KMS-11 (cell line): ENCODE measurements around the gene ACSF2.

Experiments used
- H2AFZ ChIP-seq: fragments of 200-600 bp; sonication (generic); 2 replicates; pipeline ENCODE4 v1.6.1; 2016; ENCODE audit warnings: antibody characterized with exemption, mixed run types, low read depth
- H3K27ac ChIP-seq: fragments of 200-600 bp; sonication (generic); 2 replicates; pipeline ENCODE4 v1.6.1; 2016; ENCODE audit warnings: mild to moderate bottlenecking, mixed run types
- H3K27me3 ChIP-seq: fragments of 200-600 bp; sonication (generic); 2 replicates; pipeline ENCODE4 v1.6.1; 2017; ENCODE audit warnings: mild to moderate bottlenecking, low read depth, mixed run types, moderate library complexity; ENCODE audit not compliant: insufficient read depth
- H3K36me3 ChIP-seq: fragments of 200-600 bp; sonication (generic); 2 replicates; pipeline ENCODE4 v1.6.1; 2017; ENCODE audit warnings: mild to moderate bottlenecking, mixed run types; ENCODE audit not compliant: insufficient read depth
- H3K4me1 ChIP-seq: fragments of 200-600 bp; sonication (generic); 2 replicates; pipeline ENCODE4 v1.6.1; 2016; ENCODE audit warnings: mild to moderate bottlenecking, low read depth, mixed run types; ENCODE audit not compliant: poor library complexity, severe bottlenecking
- H3K4me2 ChIP-seq: fragments of 200-600 bp; sonication (generic); 2 replicates; pipeline ENCODE4 v1.7.0; 2016; ENCODE audit warnings: mild to moderate bottlenecking, mixed run types
- H3K4me3 ChIP-seq: fragments of 200-600 bp; sonication (generic); IDR thresholded peaks from 2 replicates; pipeline ENCODE4 v1.6.1; 2017; ENCODE audit warnings: low read depth, low read length, mixed read lengths; ENCODE audit not compliant: insufficient read depth
- H3K79me2 ChIP-seq: fragments of 200-600 bp; sonication (generic); 2 replicates; pipeline ENCODE4 v1.6.1; 2016; ENCODE audit warnings: low read depth, mixed run types; ENCODE audit not compliant: insufficient read depth
- H3K9ac ChIP-seq: fragments of 200-600 bp; sonication (generic); 2 replicates; pipeline ENCODE4 v1.6.1; 2016; ENCODE audit warnings: mild to moderate bottlenecking, mixed run types
- H4K20me1 ChIP-seq: fragments of 200-600 bp; sonication (generic); 2 replicates; pipeline ENCODE4 v1.6.1; 2016; ENCODE audit warnings: mild to moderate bottlenecking, mixed run types; ENCODE audit not compliant: insufficient read depth
- CTCF ChIP-seq: fragments of 200-600 bp; sonication (generic); conservative IDR thresholded peaks from 2 replicates; pipeline ENCODE4 v1.6.1; 2017; ENCODE audit warnings: low read depth, mild to moderate bottlenecking, antibody characterized with exemption, low read length, moderate library complexity, mixed read lengths

The ACSF2 gene

GRCh38 chr17:50460831-50461526 is 35.0 kb downstream of the ACSF2 start:
- Histone ChIP-seq H3K4me2 (no peak overlapping the region), H3K4me3 (no peak overlapping the region), H3K36me3 (no peaks in the 10 kb centered on the region), H3K27ac (no peak overlapping the region), H3K4me1 (no peaks in the 10 kb centered on the region), H3K9ac (no peak overlapping the region), H3K27me3 (no peaks in the 10 kb centered on the region), H3K79me2 (no peaks in the 10 kb centered on the region), H2AFZ (no peak overlapping the region), H4K20me1 (no peaks in the 10 kb centered on the region)
- TF ChIP-seq CTCF: no peak

DNA sequence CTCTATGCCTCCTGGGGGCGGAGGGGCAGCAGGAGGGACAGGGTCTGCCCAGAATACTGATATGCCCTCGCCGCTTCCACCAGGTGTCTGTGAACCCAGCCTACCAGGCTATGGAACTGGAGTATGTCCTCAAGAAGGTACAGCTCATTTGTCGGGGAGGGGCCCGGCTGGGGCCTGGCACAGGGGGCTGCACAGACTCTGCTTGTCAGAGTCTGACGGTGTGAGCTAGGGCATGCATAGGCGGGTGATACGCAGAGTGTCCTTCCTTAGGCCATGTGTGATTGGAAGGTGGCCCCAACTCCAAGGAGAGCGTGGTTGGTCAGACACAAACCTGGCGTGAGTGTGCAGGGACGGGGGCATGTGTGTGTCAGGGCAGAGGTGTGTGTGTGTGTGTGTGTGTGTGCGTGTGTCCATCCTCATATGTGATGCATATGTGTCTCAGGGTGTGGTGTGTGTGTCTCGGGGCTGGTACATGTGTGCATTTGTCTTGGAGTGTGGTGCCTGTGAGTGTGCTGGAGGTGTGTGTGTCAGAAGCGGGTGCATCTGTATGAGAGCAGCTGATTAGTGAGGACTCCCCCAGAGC is 35.6 kb downstream of the ACSF2 start:
- Histone ChIP-seq H3K27me3 (no peaks in the 10 kb centered on the region), H3K79me2 (no peaks in the 10 kb centered on the region), H3K4me2 (no peak overlapping the region), H3K36me3 (no peaks in the 10 kb centered on the region), H2AFZ (no peak overlapping the region), H3K27ac (no peak overlapping the region), H4K20me1 (no peaks in the 10 kb centered on the region), H3K4me3 (no peak overlapping the region), H3K4me1 (no peaks in the 10 kb centered on the region), H3K9ac (no peak overlapping the region)
- no peak for TF ChIP-seq CTCF

DNA sequence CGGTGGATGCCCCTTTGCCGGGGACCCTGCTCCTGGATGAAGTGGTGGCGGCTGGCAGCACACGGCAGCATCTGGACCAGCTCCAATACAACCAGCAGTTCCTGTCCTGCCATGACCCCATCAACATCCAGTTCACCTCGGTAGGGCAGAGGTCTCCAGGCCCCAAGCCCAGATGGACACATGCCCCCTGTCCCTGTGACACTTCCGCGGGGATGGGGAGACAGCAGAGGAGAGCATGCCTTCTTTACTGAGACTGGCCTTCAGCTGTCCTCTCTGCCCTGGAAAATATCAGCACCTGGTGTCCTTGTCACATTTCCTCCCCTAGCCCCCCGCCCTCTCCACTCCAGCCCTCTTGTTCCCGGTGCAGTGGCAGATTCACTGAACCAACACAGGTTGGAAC is 36.4 kb downstream of the ACSF2 start:
- no peak overlapping the region for H3K9ac ChIP-seq
- TF ChIP-seq CTCF: no peak
- H3K36me3 ChIP-seq: no peaks in the 10 kb centered on the region
- no peak overlapping the region for H3K4me3 ChIP-seq
- no peaks in the 10 kb centered on the region for H4K20me1 ChIP-seq
- no peak overlapping the region for H2AFZ ChIP-seq
- H3K27ac ChIP-seq: no peak overlapping the region
- H3K27me3 ChIP-seq: no peaks in the 10 kb centered on the region
- no peak overlapping the region for H3K4me2 ChIP-seq
- no peaks in the 10 kb centered on the region for H3K79me2 ChIP-seq
- H3K4me1 ChIP-seq: no peaks in the 10 kb centered on the region

DNA sequence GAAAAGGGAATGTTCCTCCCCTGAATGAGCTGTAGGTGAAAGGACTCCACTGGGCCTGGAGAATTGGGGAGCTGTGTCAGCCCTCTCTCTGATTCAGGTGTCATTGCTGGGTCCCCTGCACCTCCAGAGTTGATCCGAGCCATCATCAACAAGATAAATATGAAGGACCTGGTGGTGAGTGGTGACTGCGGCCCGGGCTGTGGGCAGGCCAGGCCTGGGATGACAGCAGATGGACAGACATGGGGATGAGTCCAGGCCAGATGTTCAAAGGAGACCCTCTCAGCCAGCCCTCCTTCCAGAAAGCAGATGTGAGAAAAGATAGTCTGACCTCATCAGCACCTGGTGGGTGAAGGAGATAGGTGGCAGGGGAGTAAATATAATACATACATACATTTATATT is 38.1 kb downstream of the ACSF2 start:
- TF ChIP-seq CTCF: no peak
- no peaks in the 10 kb centered on the region for H3K4me1 ChIP-seq
- no peak overlapping the region for H3K9ac ChIP-seq
- H3K4me2 ChIP-seq: no peak overlapping the region
- no peaks in the 10 kb centered on the region for H3K27me3 ChIP-seq
- no peak overlapping the region for H3K27ac ChIP-seq
- no peak overlapping the region for H3K4me3 ChIP-seq
- H3K36me3 ChIP-seq: no peaks in the 10 kb centered on the region
- no peaks in the 10 kb centered on the region for H3K79me2 ChIP-seq
- no peak overlapping the region for H2AFZ ChIP-seq
- no peaks in the 10 kb centered on the region for H4K20me1 ChIP-seq
